Ascending aorta (tissue), 2 donors: Measurements from ENCODE around the gene CPNE8. TPM values are rescaled to one million over a fixed set of nuclear protein-coding genes. Genes with fewer than 3 reads are reported as not detected.

Experiments used
- DNase-seq, 2 donors: peaks; one replicate each; pipeline ENCODE4 v3.0.0-alpha.2; 2019; ENCODE audit warnings: low spot score in 2 of 2
- H3K27ac ChIP-seq, 2 donors: fragments of 200-600 bp; sonication (generic); one replicate each; pipeline ENCODE4 v1.5.1; 2016 to 2017; ENCODE audit warnings: mild to moderate bottlenecking in 1 of 2
- H3K27me3 ChIP-seq: fragments of 200-600 bp; sonication (generic); one replicate; pipeline ENCODE4 v1.5.1; 2017
- H3K36me3 ChIP-seq, 2 donors: fragments of 200-600 bp; sonication (generic); one replicate each; pipeline ENCODE4 v1.5.1; 2016
- H3K4me1 ChIP-seq, 2 donors: fragments of 200-600 bp; sonication (generic); one replicate each; pipeline ENCODE4 v1.5.1; 2016 to 2017; ENCODE audit warnings: mild to moderate bottlenecking in 1 of 2
- H3K4me3 ChIP-seq, 2 donors: fragments of 200-600 bp; sonication (generic); one replicate each; pipeline ENCODE4 v1.5.1; 2016 to 2017; ENCODE audit warnings: mild to moderate bottlenecking in 1 of 2
- H3K9me3 ChIP-seq, 2 donors: fragments of 200-600 bp; sonication (generic); one replicate each; pipeline ENCODE4 v1.5.1; 2016
- intact Hi-C: fragments of 100-400 bp; cut with DNase I; formaldehyde crosslinking; loops from one replicate; pipeline ENCODE4 v1.15.1; 2023
- total RNA-seq: library from RNA; depleted of rRNA; stranded (reverse); fragments of >200 nt; gene quantifications from one replicate; pipeline ENCODE4 v1.1.0, GENCODE V29; 2016
- TF ChIP-seq, protein P1 (sequence below), 3 experiments: fragments of 200-600 bp in 2 of 3; fragments of 450-650 bp in 1 of 3; sonication (generic) in 2 of 3; IDR thresholded peaks; one replicate each; pipeline ENCODE4 v1.5.1; 2016 to 2019; ENCODE audit warnings: antibody characterized with exemption in 3 of 3, mild to moderate bottlenecking in 1 of 3, moderate library complexity in 1 of 3

The CPNE8 gene
- total RNA-seq, 1 donor from 2014 or later: 18.6 TPM

GRCh38 chr12:38610808-38611350 is 294.5 kb downstream of the CPNE8 start:
- H3K36me3 ChIP-seq: no peaks in the 10 kb centered on the region
- no peaks in the 10 kb centered on the region for H3K4me1 ChIP-seq
- H3K9me3 ChIP-seq: no peaks in the 10 kb centered on the region
- TF ChIP-seq, protein P1, sequence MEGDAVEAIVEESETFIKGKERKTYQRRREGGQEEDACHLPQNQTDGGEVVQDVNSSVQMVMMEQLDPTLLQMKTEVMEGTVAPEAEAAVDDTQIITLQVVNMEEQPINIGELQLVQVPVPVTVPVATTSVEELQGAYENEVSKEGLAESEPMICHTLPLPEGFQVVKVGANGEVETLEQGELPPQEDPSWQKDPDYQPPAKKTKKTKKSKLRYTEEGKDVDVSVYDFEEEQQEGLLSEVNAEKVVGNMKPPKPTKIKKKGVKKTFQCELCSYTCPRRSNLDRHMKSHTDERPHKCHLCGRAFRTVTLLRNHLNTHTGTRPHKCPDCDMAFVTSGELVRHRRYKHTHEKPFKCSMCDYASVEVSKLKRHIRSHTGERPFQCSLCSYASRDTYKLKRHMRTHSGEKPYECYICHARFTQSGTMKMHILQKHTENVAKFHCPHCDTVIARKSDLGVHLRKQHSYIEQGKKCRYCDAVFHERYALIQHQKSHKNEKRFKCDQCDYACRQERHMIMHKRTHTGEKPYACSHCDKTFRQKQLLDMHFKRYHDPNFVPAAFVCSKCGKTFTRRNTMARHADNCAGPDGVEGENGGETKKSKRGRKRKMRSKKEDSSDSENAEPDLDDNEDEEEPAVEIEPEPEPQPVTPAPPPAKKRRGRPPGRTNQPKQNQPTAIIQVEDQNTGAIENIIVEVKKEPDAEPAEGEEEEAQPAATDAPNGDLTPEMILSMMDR (IDR thresholded peaks at IDR 0.05): no peak
- no peak overlapping the region for H3K27ac ChIP-seq
- H3K4me3 ChIP-seq: no peak overlapping the region
- intact Hi-C loops: no loop called here
- no peaks in the 10 kb centered on the region for H3K27me3 ChIP-seq
- DNase-seq: no peak

- H3K27ac ChIP-seq: no peak overlapping the region
- intact Hi-C loops: no loop called here
- no peak for DNase-seq
- H3K9me3 ChIP-seq: no peaks in the 10 kb centered on the region
- no peaks in the 10 kb centered on the region for H3K4me1 ChIP-seq
- H3K27me3 ChIP-seq: no peaks in the 10 kb centered on the region
- TF ChIP-seq, protein P1 (IDR thresholded peaks at IDR 0.05): no peak
- H3K4me3 ChIP-seq: no peak overlapping the region
- H3K36me3 ChIP-seq: no peaks in the 10 kb centered on the region
These were observed 298.1 kb downstream of the CPNE8 start for GRCh38 chr12:38607295-38607694.
